HL-60 (cell line): ENCODE data around the gene GPR39.
A peak's percentile ranks its signal among the peaks of the same experiment; 100 is the strongest.

ENCODE experiments used
- DNase-seq, 2 experiments: peaks; one replicate each; pipeline ENCODE4 v3.0.0-alpha.2; 2010 to 2020; ENCODE audit warnings: low read depth in 1 of 2, low spot score in 1 of 2
- H3K27ac ChIP-seq: fragments of 250-450 bp; sonication (Bioruptor Pico); replicated peaks from 2 replicates; pipeline ENCODE4 v1.5.1; 2020; ENCODE audit warnings: mild to moderate bottlenecking, moderate library complexity
- H3K27me3 ChIP-seq: fragments of 250-450 bp; sonication (Bioruptor Pico); 2 replicates; pipeline ENCODE4 v1.5.1; 2021; ENCODE audit warnings: mild to moderate bottlenecking, moderate library complexity; ENCODE audit not compliant: insufficient read depth, poor library complexity, severe bottlenecking
- H3K4me3 ChIP-seq: replicated peaks from 2 replicates; pipeline ENCODE4 v1.5.1; 2011; ENCODE audit warnings: mild to moderate bottlenecking, control low read depth, low read length; ENCODE audit not compliant: insufficient read depth
- GABPA ChIP-seq: IDR thresholded peaks from 2 replicates; pipeline ENCODE4 v1.6.1; 2012; ENCODE audit warnings: low read depth
- POLR2AphosphoS5 ChIP-seq: IDR thresholded peaks from 2 replicates; pipeline ENCODE4 v1.6.1; 2012; ENCODE audit warnings: low read depth
- SPI1 ChIP-seq: IDR thresholded peaks from 2 replicates; pipeline ENCODE4 v1.6.1; 2012; ENCODE audit warnings: low read depth, mild to moderate bottlenecking, borderline replicate concordance
- TF ChIP-seq, protein P1 (sequence below): IDR thresholded peaks from 2 replicates; pipeline ENCODE4 v1.6.1; 2012; ENCODE audit warnings: low read depth; ENCODE audit not compliant: insufficient replicate concordance
- TF ChIP-seq, protein P2 (sequence below): IDR thresholded peaks from one replicate; pipeline ENCODE4 v1.5.1; 2011; ENCODE audit warnings: low read length, control low read depth, inconsistent platforms; ENCODE audit not compliant: insufficient read depth

GPR39 gene

DNA sequence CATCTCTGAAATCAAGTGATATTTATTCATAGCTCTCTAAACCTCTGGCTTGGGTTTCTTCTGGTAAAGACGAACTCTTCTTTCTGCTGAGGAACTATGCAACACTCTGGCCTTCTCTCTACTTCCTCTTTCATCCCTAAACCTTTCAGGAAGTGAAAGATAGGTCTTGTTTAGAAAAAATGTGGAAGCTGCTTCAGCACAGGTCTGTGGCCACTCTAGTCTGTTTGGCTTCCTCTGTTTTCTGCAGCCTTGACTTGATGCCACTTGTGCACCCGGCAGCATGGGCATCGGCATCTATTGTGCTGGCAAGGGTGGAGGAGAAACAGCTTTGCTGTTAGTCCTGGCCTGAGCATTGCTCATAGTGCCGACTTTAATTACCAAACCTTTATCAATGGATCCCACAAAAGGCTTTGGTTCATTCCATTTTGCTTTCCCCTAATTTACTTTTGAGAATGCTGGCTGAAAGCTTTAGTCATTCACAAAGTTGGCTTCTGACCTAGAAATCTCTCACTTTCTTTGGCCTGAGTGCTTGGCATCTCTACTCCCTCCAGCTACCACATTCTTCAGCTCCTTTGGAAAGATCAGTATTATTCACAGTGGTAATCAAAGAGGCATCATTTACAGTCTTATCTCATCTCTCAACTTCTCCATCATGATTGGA lies 32.0 kb upstream of the GPR39 start:
- no peaks in the 10 kb centered on the region for H3K27me3 ChIP-seq
- 0 out of 2 replicates have a peak overlapping the region, but pooled peaks have one; percentile 8 for H3K27ac ChIP-seq
- TF ChIP-seq, protein P1, sequence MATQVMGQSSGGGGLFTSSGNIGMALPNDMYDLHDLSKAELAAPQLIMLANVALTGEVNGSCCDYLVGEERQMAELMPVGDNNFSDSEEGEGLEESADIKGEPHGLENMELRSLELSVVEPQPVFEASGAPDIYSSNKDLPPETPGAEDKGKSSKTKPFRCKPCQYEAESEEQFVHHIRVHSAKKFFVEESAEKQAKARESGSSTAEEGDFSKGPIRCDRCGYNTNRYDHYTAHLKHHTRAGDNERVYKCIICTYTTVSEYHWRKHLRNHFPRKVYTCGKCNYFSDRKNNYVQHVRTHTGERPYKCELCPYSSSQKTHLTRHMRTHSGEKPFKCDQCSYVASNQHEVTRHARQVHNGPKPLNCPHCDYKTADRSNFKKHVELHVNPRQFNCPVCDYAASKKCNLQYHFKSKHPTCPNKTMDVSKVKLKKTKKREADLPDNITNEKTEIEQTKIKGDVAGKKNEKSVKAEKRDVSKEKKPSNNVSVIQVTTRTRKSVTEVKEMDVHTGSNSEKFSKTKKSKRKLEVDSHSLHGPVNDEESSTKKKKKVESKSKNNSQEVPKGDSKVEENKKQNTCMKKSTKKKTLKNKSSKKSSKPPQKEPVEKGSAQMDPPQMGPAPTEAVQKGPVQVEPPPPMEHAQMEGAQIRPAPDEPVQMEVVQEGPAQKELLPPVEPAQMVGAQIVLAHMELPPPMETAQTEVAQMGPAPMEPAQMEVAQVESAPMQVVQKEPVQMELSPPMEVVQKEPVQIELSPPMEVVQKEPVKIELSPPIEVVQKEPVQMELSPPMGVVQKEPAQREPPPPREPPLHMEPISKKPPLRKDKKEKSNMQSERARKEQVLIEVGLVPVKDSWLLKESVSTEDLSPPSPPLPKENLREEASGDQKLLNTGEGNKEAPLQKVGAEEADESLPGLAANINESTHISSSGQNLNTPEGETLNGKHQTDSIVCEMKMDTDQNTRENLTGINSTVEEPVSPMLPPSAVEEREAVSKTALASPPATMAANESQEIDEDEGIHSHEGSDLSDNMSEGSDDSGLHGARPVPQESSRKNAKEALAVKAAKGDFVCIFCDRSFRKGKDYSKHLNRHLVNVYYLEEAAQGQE = no peak
- TF ChIP-seq POLR2AphosphoS5 (no peak), GABPA (no peak), SPI1 (peak; percentile 90)
- TF ChIP-seq, protein P2, sequence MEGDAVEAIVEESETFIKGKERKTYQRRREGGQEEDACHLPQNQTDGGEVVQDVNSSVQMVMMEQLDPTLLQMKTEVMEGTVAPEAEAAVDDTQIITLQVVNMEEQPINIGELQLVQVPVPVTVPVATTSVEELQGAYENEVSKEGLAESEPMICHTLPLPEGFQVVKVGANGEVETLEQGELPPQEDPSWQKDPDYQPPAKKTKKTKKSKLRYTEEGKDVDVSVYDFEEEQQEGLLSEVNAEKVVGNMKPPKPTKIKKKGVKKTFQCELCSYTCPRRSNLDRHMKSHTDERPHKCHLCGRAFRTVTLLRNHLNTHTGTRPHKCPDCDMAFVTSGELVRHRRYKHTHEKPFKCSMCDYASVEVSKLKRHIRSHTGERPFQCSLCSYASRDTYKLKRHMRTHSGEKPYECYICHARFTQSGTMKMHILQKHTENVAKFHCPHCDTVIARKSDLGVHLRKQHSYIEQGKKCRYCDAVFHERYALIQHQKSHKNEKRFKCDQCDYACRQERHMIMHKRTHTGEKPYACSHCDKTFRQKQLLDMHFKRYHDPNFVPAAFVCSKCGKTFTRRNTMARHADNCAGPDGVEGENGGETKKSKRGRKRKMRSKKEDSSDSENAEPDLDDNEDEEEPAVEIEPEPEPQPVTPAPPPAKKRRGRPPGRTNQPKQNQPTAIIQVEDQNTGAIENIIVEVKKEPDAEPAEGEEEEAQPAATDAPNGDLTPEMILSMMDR = no peak
- no peak overlapping the region for H3K4me3 ChIP-seq
- peak; percentile 71 for DNase-seq

DNA sequence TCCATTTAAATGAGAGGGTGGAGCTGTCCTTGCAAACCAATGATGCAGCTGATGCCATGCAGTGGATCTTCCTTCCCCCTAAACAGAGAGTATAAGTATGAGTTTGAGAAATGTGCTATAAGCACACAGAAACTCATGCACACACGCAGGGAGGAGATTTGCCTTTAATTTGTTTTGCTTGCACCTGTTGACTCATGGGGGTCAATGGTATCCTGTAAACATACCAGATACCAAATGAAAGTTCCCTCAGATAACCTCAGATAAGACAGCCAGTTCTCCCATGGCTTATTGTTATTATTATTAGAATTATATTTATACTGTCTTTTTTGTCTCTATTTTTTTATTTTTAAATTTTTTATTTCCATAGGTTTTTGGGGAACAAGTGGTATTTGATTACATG lies 29.5 kb upstream of the GPR39 start:
- DNase-seq = no peak
- Histone ChIP-seq H3K27ac (no peak overlapping the region), H3K4me3 (no peak overlapping the region), H3K27me3 (no peaks in the 10 kb centered on the region)
- TF ChIP-seq SPI1 = no peak
- TF ChIP-seq, protein P1 = no peak
- no peak for TF ChIP-seq GABPA
- TF ChIP-seq, protein P2 = no peak
- TF ChIP-seq POLR2AphosphoS5 = no peak

DNA sequence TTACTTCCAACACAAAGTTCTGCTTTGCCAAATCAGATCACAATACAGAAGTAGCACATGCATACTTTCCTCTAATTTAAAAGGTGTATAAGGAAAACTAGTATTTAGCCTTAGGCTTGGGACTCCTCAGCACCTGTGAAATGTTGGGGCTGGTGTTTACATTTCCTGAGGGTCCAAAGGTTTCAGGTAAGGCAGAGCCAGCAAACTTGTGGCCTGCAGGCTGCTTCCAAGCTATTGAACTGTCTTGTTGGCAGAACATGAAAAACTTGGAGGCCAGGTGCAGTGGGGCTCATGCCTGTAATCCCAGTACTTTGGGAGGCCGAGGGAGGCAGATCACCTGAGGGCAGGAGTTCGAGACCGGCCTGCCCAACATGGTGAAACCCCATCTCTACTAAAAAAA lies 26.5 kb upstream of the GPR39 start:
- Histone ChIP-seq H3K27me3 (no peaks in the 10 kb centered on the region), H3K27ac (no peak overlapping the region), H3K4me3 (no peak overlapping the region)
- no peak for TF ChIP-seq SPI1
- no peak for TF ChIP-seq GABPA
- TF ChIP-seq, protein P2 = no peak
- no peak for TF ChIP-seq POLR2AphosphoS5
- TF ChIP-seq, protein P1 = no peak
- DNase-seq = no peak
